NCI-H2081 (cell line): ENCODE data around the gene CHST6.
A peak's percentile ranks its signal among the peaks of the same experiment; 100 is the strongest.
"Not testable (repeated sequence)": the region's sequence is repeated elsewhere in the genome, so short reads cannot be mapped to it uniquely, and the experiment has no call there.

ENCODE experiments used
- DNase-seq, 2 experiments: peaks; one replicate each; lab custom pipeline; 2025; lab: John Stamatoyannopoulos, UW

CHST6 gene

GRCh38 chr16:75433732-75434413, 61.4 kb downstream of the CHST6 start:
- peak; percentile 66 to 73 for DNase-seq

- DNase-seq = peak; percentile 89 to 90
Measured at GRCh38 chr16:75432828-75433731, 62.2 kb downstream of the CHST6 start, which contains the start of gene CFDP1. Gene CFDP1 (minus strand): TSS chr16:75433503. CDS start chr16:75433352, 151 bp downstream.

GRCh38 chr16:75429621-75430403, 65.4 kb downstream of the CHST6 start:
- no peak for DNase-seq

GRCh38 chr16:75426524-75426923, 68.7 kb downstream of the CHST6 start:
- not testable (repeated sequence) for DNase-seq

GRCh38 chr16:75424105-75424762, 71.0 kb downstream of the CHST6 start:
- DNase-seq = not testable (repeated sequence)

- no peak for DNase-seq
Measured at GRCh38 chr16:75423723-75424104, 71.5 kb downstream of the CHST6 start.
